NCI-H82 (cell line): ENCODE results near the gene AMBP.

Experiments used
- DNase-seq: peaks from one replicate; lab custom pipeline; 2025; lab: John Stamatoyannopoulos, UW

Gene AMBP

GRCh38 chr9:114031037-114031630, 47.0 kb downstream of the AMBP start:
- no peak for DNase-seq

GRCh38 chr9:114030364-114030763, 47.7 kb downstream of the AMBP start:
- no peak for DNase-seq

- DNase-seq = no peak
Observed at GRCh38 chr9:114029311-114030170, 48.6 kb downstream of the AMBP start.

GRCh38 chr9:114028646-114029045, 49.5 kb downstream of the AMBP start:
- DNase-seq = no peak

GRCh38 chr9:114027863-114028465, 50.1 kb downstream of the AMBP start:
- DNase-seq = no peak

GRCh38 chr9:114027159-114027862, 50.8 kb downstream of the AMBP start:
- no peak for DNase-seq

- DNase-seq = no peak
Observed at GRCh38 chr9:114026335-114026734, 51.8 kb downstream of the AMBP start.

- DNase-seq = no peak
Observed at GRCh38 chr9:114025760-114026159, 52.3 kb downstream of the AMBP start.

- DNase-seq = no peak
Observed at GRCh38 chr9:114025196-114025753, 52.8 kb downstream of the AMBP start.

- DNase-seq = no peak
Observed at GRCh38 chr9:114023961-114024360, 54.1 kb downstream of the AMBP start.

GRCh38 chr9:114021578-114021977, 56.5 kb downstream of the AMBP start:
- DNase-seq = no peak

GRCh38 chr9:114017741-114018715, 60.1 kb downstream of the AMBP start:
- DNase-seq = no peak

- DNase-seq = no peak
Observed at GRCh38 chr9:114016629-114017423, 61.3 kb downstream of the AMBP start.

GRCh38 chr9:114016101-114016500, 62.0 kb downstream of the AMBP start:
- no peak for DNase-seq

- no peak for DNase-seq
Observed at GRCh38 chr9:114015607-114016006, 62.5 kb downstream of the AMBP start.

- no peak for DNase-seq
Observed at GRCh38 chr9:114014044-114014443, 64.1 kb downstream of the AMBP start.

- no peak for DNase-seq
Observed at GRCh38 chr9:114012126-114012525, 66.0 kb downstream of the AMBP start.

- no peak for DNase-seq
Observed at GRCh38 chr9:114011313-114011712, 66.8 kb downstream of the AMBP start.
